GM23338 (cell line): Measurements from ENCODE around the gene GEMIN8.

Source experiments
- CREB1 ChIP-seq: fragments of 250-450 bp; sonication (Bioruptor Pico); IDR thresholded peaks from 2 replicates; pipeline ENCODE4 v1.5.0; 2020; ENCODE audit warnings: low read depth, mild to moderate bottlenecking, moderate library complexity
- CTCF ChIP-seq, 2 experiments: fragments of 200-600 bp in 1 of 2; sonication (generic) in 1 of 2; conservative IDR thresholded peaks; 2 replicates each; pipeline versions ENCODE4 v1.5.1 to v1.6.1; 2016 to 2017; ENCODE audit warnings: antibody characterized with exemption in 2 of 2, low read depth in 2 of 2, mild to moderate bottlenecking in 2 of 2, moderate library complexity in 1 of 2
- ETS1 ChIP-seq: IDR thresholded peaks from 2 replicates; pipeline ENCODE4 v1.6.1; 2016; ENCODE audit warnings: antibody characterized with exemption
- EZH2 ChIP-seq: fragments of 200-600 bp; sonication (generic); IDR thresholded peaks from one replicate; pipeline ENCODE4 v1.8.0; 2017; ENCODE audit warnings: antibody characterized with exemption, mild to moderate bottlenecking, low read depth; ENCODE audit not compliant: unreplicated experiment
- EZH2phosphoT487 ChIP-seq: fragments of 200-600 bp; sonication (generic); IDR thresholded peaks from one replicate; pipeline ENCODE4 v1.8.1; 2018; ENCODE audit warnings: antibody characterized with exemption; ENCODE audit not compliant: unreplicated experiment
- JUNB ChIP-seq: IDR thresholded peaks from one replicate; pipeline ENCODE4 v1.6.1; 2016; ENCODE audit warnings: antibody characterized with exemption; ENCODE audit not compliant: unreplicated experiment
- NANOG ChIP-seq: IDR thresholded peaks from 2 replicates; pipeline ENCODE4 v1.6.1; 2016; ENCODE audit warnings: antibody characterized with exemption, borderline replicate concordance
- POLR2AphosphoS5 ChIP-seq: IDR thresholded peaks from 2 replicates; pipeline ENCODE4 v1.6.1; 2016; ENCODE audit warnings: antibody characterized with exemption, low read depth
- REST ChIP-seq: IDR thresholded peaks from one replicate; pipeline ENCODE4 v1.6.1; 2018; ENCODE audit warnings: antibody characterized with exemption; ENCODE audit not compliant: unreplicated experiment
- STAT1 ChIP-seq: IDR thresholded peaks from one replicate; pipeline ENCODE4 v1.6.1; 2016; ENCODE audit warnings: antibody characterized with exemption; ENCODE audit not compliant: unreplicated experiment
- ZNF114 ChIP-seq: fragments of 250-450 bp; sonication (Bioruptor Pico); IDR thresholded peaks from 2 replicates; pipeline ENCODE4 v1.5.0; 2020; ENCODE audit warnings: mild to moderate bottlenecking, moderate library complexity
- ZNF331 ChIP-seq: fragments of 250-450 bp; sonication (Bioruptor Pico); IDR thresholded peaks from 2 replicates; pipeline ENCODE4 v1.5.0; 2020; ENCODE audit warnings: low read depth, mild to moderate bottlenecking, moderate library complexity
- ZNF462 ChIP-seq: fragments of 250-450 bp; sonication (Bioruptor Pico); IDR thresholded peaks from 2 replicates; pipeline ENCODE4 v1.5.0; 2020; ENCODE audit warnings: mild to moderate bottlenecking, moderate library complexity

- TF ChIP-seq CTCF (conservative IDR thresholded peaks at IDR 0.05; ENCODE audit: low read depth in 2 of 2) (no peak), REST (no peak), POLR2AphosphoS5 (no peak), EZH2 (no peak), JUNB (no peak), EZH2phosphoT487 (no peak), STAT1 (no peak), CREB1 (CRISPR knock-in tag) (no peak), ZNF331 (no peak), ETS1 (no peak), NANOG (no peak), ZNF462 (no peak), ZNF114 (no peak)
These were observed 62.9 kb downstream of the GEMIN8 start for GRCh38 chrX:13966793-13967125.
